RPMI7951 (cell line): ENCODE measurements around the gene RAB6B. TPM values are rescaled to one million over a fixed set of nuclear protein-coding genes. Genes with fewer than 3 reads are reported as not detected.

Experiments
- DNase-seq: peaks from one replicate; pipeline ENCODE4 v3.0.0-alpha.2; 2012; ENCODE audit warnings: low read depth
- total RNA-seq: library from RNA; depleted of rRNA; stranded (reverse); fragments of >200 nt; shearing (Covaris generic); gene quantifications from 2 replicates; pipeline ENCODE4 v1.2.3, GENCODE V29; 2014; rRNA removed

RAB6B gene
- total RNA-seq, result 0.12 and 0.29 TPM in 2 replicates

DNA sequence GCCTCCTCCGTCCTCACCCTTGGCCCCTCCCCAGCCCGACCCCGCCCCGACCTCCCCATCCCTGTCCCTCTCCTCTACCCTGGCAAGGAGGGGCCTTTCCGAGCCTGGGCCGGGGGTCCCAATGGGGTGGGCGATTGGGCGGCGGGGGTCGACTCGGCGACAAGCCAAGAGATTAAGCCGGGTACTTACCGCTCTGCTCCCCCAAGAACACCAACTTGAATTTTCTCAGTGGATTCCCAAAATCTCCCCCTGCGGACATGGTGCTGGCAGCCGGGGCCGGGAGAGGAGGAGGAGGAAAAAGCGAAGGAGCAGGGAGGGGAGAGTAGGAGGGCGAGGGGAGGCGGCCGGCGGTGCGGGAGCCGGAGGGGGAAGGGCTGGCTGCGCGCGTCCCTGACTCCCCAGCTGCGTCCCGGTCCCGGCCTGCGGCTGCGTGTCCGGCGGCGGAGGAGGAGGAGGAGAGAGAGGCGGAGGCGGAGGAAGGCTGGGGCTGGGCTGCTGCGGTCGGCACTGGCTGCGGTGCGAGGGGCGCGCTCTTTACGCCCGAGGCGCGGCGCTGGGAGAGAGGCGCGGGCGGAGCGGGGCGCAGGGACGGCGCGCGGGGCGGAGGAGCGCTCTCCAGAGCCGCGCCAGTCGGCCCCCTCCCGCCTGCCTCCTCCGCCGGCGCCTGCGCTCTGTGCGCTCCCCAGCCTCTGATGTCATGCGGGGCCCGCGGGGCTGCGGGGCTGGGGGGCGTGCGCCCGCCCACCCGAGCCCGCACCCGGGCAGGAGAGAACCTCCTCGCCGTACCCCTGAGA, at the start of gene RAB6B:
TSS of gene RAB6B (minus strand) at position 675 of the 794 bp plus-strand sequence. CDS start at position 259, 416 bp downstream.
- DNase-seq, result peak; percentile 35

DNA sequence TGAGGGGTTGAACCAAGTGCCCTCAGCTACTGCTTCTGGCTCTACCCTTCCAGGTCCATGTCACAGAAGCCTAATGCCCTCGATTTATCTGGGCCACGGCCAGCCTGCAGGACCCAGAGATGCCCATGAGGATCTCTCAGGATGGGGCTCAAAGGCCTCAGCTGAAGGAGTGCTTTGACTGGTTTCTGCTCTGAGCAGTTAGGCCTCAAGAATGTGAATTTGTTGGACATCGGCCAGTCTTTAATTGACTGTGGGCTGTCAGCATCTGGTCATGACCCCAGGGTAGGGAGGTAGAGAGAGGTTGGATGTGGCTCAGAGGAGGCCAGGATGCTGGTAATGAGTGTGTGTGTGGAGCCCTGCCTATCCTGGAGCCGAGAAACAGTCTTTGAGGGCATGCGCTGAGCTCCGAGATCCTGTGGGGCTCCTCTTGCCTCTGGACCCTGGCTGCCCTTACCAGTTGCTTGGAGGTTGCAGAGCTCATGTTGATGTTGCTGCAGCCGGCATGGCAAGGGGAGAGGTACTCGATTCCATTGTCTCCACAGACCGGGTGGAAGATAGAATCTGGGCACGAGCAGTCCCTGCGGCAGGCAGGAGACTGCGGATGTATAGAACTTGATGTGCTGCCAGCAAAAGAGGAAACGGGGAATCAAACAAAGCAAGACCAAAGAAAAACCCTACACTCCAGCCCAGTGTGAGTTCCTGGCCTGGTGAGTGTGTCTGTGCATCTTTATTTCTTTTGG, 49.1 kb upstream of the RAB6B start:
- DNase-seq, result peak; percentile 100

DNA sequence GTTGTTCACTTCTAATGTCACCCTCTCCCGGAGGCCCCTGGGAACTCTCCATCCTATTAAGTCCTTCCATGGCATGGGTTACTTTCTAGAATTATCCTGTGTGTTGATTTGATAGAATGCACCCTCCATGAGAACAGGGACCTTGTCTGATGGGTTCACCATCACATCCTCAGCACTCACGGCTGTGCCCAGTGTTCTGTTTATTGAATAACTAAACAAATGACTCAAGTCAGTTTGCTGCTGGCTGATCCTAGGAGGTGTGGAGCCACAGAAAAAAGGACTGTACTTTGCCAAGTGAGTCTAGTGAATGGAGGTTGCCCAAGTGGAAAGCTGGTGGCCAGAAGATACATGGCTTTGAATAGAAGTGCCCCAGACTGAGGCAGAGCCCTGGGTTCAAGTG, 48.5 kb upstream of the RAB6B start:
- DNase-seq, result peak; percentile 74

DNA sequence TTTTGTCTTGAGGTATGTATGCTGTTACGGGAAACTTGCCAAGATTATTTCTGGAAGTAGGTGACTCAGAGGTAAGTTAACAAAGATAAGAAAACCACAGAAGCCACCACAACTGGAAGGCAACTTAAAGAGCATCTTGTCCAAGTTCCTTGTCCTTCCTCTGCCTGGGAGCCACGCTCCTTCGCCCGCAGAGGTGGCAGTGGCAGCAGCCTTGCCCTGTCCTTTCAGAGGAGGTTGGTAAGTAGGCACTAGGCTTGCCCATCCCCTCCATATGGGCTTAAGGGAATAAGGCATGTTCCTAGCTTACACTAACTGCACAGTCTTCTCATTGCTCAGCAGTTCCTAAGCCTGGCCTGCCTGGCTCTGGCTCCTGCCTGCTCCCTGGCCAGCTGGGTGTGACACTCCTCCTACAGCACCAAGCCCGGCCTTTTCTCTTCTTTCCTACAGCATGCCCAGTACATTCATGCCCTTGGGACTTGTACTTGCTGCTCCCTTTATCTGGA, 48.0 kb upstream of the RAB6B start:
- DNase-seq, result peak; percentile 98

DNA sequence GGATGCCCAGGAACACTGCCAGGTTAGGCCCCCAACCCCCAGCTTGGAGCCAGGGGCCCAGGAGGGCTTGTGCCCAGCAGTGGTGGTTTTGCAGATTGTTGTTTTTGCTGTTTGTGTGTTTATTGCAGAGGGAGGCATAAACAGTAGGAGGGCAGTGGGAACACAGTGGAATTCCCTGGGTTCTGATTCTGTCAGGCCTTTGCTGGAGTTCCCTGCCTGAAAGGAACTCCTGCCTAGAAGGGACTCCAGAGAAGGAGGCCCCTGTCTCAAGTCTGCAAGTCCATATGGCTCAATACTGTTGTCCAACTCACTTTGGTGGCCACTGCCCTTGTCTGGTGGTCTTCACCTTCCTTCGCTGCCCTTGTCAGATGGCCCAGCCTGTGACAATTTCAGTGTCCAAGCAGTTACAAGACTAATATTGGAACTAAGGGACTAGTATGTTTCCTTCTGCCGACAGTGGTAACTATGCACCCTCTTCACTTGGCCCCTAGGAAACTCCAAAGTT, 47.4 kb upstream of the RAB6B start:
- peak; percentile 28 for DNase-seq

DNA sequence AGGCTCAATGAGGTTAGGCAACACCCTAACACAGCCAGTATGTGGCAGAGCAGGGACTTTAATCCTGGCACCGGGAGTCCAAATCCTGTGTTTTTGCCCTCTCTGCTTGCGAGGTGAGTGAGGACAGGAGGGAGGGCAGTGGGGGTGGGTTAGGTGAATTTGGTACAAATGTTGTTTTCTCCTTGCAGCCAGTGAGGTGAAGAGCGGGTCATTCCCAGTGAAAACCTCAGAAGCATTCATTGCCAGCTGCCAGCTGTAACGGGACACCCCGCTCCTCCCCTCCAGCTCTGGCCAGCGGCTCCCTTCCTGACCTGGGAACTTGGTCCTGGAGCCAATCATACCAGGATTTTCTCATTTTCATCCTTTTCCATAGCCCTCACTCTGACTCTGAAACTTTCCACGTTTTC, 45.7 kb upstream of the RAB6B start:
- peak; percentile 88 for DNase-seq

DNA sequence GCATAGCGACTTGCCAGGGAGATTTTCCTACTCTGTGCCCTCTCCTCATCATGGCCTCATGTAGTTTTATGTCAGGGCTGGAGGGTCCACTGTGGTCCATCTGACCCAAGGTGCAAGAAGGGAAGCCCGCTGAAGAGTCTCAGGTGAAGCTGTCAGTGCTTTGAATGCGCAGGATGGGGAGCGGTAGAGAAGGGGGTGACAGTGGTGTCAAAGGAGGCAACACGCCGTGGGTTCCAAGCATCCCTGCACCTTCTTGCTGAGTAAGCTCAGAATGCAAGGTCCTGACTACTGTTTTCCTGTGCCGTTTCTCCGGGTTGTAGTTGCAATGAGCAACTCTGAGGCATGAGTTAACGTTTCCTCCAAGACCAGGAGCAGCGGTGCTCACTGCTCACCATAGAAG, 44.9 kb upstream of the RAB6B start:
- DNase-seq, result no peak

DNA sequence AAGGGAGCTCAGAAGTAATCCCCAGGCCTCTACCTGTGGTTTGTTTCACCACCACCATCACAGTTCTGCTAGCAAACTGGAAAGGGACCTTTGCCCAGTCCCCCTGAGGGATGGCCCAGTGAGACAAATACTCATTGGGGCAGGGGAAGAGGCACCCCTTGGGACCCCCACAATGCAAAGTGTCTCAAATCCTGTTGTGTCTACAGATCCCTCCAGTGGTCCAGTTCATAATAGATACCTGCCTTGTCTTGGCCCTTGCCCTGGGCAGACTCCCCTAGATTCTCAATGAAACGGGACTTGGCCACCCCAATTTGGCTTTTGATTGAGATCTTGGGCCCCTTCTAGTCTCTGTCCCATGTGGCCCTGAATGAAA, 43.8 kb upstream of the RAB6B start:
- no peak for DNase-seq

DNA sequence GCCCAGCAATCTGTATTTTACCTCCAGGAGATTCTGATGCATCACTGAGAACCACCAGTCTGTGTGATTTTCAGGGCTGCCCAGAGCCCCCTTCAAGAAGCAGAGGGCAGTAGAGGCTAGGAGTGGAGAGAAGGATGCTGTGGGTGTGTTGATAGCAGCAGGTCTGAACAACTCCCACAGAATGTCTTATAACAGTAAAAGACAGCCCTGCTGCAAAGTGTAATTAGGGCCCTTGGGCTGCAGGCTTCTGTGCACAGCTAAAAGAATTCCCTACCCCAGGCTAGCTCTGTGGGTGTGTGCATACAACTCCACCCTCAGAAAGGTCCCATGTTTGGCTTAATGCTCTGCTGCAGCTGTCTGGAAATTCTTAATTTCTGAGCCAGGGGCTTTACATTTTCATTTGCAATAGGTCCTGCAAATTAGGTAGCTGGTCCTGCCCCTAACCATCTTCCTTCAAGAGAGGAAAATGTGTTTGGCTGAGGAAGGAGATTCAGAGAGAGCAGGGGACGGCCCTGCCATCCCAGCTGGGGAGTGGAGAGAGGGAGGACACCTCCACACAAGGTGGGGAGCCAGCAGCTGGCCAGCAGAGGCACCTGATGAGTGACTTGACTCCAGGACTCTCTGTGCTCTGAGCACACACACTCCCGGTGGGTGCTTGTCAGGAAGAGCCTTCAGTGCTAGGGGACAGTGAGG, 43.2 kb upstream of the RAB6B start:
- DNase-seq, result peak; percentile 70

DNA sequence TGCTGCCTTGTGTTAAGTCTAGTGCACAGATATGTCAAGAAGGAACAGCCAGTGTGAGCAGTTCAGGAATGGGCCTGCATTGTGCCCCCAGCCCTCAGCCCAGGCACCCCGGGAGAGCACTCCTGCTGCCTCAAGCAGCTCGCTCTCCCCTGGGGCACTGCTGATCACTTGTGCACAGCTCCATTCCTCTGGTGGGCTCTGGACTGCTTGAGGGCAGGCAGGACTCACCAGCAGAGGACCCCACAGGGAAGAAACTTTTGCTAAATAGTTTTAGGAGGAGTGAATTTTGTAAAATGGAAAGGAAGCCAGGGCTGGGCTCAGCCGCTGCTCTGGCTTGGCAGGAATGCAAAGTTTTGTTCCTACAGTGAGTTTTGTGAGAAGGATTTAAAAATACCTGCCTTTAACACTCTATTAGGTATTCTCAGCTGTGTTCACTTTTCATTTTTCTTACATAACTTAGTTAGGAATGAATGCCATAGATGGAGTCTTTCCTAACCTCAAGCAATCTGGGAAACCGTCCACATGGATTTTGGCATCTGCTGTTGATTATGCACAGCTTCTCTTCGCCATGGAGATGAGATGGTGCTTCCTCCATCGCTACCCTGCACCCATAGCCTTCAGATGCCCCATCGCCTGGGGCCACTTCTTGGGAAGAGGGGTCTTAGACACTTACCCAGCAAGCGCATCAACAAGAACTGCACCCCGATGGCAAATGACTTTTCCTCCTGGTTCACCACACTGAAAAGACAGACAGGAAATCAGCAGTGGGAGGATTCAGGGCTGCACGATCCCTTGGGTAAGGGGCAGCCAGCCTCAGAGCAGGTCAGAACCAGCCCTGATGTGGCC, 42.3 kb upstream of the RAB6B start:
- DNase-seq, result peak; percentile 79

DNA sequence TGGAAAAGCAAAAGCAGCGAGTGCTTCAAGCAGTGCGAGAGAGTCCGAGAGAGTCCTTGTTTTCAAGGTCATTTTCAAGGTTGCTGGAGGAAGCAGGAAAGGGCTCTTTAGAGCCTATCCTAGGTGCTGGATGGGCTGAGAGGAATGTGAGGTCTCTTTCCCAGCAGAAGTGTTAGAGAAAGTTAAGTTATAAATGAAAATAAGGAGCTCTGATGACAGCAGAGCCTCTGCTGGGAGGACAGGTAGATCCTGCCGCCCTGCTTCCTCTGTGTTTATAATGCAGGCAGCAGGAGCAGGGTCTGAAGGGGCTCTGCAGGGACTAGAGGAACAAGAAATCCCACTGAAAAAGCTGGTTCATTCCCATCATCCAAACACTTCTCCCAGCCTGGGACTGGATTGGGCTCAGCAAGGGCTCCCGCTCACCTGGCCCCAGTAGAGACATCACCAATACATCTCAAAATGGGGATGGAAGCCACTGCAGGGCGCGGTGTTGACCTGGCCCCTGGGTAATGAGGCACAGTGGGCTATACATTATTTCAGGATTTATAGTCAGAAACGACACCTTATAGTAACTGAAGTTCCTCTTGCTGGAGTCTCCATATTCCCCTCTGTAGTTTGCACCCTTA, 41.5 kb upstream of the RAB6B start:
- no peak for DNase-seq

DNA sequence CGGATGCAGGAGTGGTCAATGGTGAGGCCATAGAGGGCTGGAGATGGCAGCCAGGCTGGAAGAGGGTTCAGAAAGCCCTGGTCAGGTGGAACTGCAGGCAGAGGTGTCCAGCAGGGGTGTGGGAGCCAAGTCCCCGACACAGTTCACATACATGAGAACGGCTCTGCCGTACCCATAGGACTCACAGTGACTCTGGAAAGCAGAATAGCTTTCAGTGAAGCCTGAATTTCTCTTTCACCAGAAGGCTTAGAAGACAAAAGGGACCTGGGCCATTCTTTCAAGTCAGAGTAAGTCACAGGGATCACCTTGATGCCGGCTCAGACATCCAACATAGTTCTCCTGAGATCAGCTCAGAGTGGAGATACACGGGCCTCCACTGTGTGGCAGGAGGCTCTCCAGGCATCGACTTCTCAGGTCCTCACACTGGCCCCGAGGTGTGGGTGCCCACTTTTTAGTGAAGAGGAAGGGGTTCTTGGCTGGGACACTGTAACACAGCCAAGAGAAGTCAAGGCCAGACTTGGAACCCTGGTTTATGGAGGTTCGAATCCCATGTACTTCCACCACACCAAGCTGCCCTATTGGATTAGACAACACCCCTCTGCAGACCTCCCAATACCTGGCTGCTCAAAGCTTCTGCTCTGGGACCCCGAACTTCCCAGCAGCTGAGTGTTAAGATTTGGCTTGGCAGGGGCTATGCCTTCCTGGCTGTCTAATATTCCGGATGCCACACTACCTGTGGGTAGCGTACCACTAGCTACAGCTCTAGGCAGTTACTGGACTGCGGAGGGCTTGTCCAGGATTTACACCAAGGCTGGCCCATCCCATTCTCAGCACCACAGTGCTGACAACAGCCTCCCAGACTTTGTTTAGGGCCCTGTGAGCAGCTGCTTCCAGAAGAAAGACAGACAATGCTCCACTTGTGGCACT, 40.4 kb upstream of the RAB6B start:
- no peak for DNase-seq

DNA sequence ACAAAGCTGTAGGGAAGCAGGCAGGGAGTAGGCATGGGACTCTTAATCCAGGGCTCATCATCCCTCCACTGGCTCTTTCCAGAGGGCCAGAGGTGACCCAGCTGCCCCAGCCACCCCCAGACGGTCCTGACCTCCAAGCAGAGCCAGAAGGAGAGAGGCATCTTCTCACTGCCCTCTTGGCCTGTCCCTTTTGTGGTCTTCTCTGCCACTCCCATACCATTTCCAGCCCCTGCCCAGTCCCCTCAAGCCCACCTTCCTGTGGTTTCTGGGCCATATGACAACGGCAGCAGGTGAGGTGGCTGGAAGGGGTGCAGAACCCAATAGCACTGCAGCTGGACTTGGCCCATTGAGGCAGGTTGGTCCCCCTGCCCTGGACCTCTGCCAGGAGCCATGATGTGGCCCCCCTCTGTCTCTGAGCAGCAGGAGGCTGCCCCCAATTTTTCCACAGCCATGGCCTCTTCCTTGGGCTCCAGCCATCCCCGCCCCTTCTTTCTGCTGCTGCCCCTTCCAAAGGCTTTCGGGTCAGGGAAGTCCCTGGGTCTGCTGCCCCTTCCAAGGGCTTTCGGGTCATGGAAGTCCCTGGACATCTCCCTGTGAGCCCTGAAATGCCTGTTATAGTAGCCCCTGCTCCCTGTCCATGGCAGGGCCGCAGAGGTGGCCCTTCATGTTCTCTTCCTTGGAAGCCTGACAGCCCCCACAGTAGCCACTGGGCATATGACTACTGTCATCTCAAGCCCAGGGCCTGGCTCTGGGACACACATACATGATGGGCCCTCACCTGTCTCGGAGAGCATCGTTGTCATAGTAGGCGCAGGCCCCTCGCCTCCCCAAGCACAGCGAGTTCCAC, 39.5 kb upstream of the RAB6B start:
- DNase-seq, result no peak

DNA sequence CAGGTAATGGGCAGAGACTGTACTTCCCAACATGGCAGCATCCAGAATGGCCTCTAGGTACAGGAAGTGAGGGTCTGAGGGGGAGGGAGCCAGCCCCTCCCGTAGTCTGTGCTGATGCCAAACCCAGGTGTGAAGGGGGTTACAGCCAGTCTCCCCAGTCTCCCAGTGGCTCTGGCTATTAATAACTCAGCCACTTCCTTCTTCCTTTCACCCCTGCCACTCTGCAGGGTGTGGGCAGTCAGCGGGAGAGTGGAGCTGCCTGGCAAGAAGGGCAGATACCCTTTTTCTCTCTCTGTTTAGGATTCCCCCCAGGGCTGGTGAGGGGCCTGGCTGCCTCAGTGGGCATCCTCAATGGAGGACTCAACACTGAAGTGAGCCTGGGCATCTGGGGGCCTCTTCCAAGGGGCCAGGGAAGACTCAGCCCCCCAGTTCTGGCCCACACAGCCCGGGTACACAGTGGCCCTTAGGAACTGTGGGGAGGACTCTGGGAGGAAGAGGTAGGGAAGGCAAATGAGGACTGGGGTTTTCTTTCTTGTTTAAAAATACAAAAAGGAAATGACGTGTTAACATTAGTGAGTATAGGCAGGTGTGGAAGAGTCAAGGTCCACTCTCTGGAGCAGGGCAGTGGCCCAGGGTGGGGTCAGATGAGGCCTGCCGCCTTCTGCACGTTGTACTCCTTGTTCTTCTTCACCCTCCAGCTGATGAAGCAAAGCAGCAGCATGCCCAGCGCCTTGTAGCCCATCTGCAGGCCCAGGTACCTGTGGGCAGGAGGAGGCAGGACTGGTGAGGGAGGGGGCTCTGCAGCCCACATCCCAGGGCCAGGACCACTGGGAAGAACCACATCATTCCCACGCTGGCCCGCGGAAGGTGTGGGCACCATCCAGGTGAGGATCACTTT, 38.6 kb upstream of the RAB6B start:
- no peak for DNase-seq

DNA sequence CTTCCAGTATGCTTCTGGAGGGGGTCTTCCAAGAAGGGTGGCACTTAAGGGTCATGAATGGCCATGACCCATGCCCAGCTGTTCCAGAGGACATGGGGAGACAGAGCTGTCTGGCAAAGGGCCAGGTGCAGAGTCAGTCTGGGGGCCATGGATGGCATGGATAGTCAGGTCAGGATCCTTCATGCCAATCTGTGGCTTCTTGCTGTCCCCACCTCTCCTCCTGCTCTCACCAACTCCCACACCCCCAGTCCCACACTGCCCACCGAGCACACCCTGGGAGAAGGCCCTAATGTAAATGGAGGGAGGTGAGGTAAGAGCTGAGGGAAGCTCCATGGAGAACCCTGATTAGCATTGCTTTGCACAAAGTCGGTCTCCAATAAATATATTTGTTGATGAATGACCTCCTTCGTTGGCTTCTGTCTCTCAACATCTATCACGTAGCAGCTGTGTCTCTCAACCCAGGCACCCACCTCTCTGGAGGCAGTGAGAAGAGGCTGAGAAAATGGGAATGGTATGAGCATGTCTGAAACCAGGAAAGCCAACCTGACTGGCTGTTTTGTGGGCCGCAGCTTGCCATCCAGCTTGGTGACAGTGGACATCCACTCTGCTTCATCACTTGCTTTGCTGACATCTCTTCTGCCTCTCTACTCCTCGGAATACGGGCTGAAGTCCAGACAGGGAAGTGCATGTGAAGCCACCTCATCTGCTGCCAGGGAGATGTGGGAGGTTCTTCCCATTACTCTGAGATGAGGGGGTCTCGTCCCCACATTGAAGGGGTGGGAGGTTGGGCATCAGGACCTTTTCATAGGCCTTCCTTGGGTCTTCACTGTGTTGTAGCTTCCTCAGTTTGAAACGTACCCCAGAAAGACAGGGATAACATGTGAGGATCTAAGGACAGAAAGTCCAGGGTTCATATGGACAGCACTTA, 37.7 kb upstream of the RAB6B start:
- DNase-seq, result no peak

DNA sequence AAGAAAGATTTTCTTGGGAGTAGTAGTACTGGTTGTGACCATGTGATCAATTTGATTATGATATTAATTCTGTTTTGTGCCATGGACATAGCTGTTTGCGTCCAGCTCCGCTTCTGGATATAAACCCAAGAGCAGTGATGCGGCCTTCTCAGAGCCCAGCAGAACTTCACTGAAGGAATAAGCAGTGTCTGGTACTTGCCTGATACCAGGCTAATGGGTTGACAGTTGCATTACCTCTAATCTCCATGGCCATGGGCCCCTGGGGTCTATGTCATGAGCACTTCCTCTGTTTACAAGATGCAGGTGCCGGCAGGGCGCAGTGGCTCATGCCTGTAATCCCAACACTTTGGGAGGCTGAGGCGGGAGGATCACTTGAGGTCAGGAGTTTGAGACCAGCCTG, 36.3 kb upstream of the RAB6B start:
- no peak for DNase-seq

DNA sequence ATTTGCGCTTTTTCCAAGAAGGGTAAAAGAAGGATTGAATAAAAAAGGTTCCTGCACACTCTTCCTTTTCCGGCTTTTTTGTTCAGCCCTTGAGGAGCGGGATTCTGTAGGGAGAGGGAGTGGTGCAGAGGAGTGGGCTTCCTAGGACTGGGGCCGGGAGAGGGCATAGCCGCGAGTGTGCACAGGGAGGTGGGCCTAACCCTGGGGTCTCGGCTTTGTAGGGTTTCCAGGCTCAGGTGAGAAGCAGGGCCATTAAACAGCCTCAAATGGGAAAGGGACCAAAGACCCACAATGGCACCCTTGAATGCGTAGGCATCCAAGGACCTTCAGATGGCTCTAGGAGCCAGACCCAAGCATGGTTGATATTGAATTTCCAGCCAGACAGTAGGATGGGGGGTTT, 35.4 kb upstream of the RAB6B start:
- DNase-seq, result no peak
